ENCODE measurements around the gene SPOCK1.

Gene SPOCK1

DNA sequence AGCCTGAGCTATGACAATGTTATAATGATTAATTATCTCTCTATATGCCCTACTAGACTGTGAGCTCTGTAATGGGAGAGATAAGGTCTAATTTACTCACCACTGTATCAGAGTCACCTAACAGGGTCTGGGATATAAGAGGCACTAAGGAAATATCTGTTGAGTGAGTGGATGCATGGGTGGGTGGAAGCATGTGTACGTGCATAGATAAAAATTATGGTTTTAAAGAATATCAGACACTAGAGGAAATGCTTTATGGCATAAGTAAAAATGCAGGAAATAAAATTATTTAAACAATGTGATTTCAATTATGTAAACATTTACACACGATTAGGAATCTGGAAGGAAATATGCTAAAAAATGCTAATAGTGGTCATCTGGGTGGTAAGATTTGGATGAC is 137.8 kb downstream of the SPOCK1 start:
- no peak for DNase-seq (ENCODE audit: low spot score)

DNA sequence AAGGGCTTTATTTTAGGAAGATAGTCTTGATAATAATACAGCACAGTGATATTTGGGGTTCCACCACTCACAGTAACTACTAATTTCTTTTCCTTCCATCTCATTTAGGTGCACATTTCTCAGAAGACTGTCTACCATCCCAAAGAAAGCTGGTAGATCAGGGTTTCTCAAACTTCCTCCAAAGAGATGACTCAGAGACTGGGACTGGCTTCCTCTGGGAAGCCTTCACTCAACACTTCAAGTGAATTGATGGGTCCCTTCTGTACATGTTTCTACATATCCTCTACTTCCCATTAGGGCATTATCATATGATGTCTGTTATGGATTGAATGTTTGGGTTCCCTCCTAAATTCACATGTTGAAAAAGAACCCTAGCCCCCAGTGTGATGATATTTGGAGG is 138.5 kb downstream of the SPOCK1 start:
- no peak for DNase-seq (ENCODE audit: low spot score)

- DNase-seq (ENCODE audit: low spot score) = no peak
Observed at GRCh38 chr5:137359941-137360340, 139.2 kb downstream of the SPOCK1 start.

- no peak for DNase-seq (ENCODE audit: low spot score)
Observed at GRCh38 chr5:137357436-137357835, 141.7 kb downstream of the SPOCK1 start.

GRCh38 chr5:137356127-137356526 is 143.0 kb downstream of the SPOCK1 start:
- no peak for DNase-seq (ENCODE audit: low spot score)

- DNase-seq (ENCODE audit: low spot score) = no peak
Observed at GRCh38 chr5:137355708-137356107, 143.4 kb downstream of the SPOCK1 start.

DNA sequence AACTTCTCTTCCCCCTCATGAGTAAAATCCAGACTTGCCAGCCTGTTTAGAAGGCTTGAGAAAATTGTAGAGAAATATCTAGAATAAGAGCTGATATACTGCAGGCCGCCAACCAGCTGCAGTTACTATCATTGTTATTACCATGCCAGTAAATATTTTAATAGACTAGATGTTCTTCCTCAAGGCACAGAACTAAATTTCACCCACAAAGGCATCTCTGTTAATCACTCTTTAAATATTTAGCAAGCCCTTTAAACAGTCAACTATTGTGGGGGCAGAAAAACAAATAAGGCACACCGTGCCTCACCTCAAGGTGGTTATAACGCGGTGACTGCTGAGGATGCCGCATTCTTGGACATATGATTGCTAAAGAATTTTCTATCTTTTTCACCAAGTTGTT is 147.0 kb downstream of the SPOCK1 start:
- DNase-seq (ENCODE audit: low spot score) = no peak

DNA sequence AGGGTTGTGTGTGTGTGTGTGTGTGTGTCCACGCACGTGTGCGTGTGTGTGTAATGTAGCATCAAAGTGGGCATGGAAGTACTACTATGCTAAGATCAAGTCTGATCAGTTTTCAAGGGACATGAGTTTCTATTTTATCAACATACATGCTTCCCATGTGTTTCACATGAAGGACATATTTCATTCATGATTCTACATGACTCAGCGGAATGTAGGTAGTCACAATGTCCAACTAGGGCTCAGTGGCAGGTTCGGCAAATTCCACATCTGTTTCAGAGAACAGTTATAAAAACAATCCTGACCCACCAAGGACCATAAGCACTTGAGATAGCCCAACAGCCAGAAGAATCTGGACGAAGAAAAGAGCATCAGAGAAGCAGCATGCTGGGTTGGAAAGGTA is 148.3 kb downstream of the SPOCK1 start:
- DNase-seq (ENCODE audit: low spot score) = no peak

DNA sequence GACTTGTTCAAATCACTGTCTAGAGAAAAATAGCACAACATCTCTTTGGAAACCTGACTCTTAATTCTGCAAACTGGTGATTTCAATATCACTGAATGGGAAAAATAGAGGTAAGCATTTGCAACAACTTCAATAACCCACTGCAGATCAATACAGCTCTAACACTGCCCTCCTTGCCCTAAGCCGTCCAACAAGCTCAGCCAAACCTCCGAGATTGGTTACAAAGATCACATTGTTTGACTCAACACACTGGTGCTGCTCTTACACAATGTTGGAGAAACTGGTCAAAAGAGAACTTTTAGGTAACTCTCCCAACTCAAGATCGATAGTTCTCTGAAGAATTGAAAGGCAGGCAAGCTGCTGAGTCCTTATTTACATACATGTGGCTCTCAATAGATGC is 150.4 kb downstream of the SPOCK1 start:
- no peak for DNase-seq (ENCODE audit: low spot score)

DNA sequence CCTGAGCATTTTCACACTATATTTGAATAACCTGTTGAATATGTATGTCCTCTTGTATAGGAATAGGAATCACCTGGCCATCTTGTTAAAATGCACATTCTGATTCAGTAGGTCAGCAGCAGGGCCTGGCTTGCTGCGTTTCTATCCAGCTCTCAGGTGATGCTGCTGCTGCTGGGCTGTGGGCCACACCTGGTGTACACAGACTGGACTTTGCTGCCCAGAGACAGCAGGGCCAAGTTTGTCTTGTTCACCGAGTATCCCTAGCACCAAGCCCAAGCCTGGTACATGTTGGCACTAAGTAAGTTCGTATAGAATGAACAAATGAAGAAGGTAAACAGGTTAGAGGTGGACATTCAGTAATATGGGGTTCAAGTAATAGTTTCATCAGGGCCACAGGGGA is 151.3 kb downstream of the SPOCK1 start:
- no peak for DNase-seq (ENCODE audit: low spot score)

DNA sequence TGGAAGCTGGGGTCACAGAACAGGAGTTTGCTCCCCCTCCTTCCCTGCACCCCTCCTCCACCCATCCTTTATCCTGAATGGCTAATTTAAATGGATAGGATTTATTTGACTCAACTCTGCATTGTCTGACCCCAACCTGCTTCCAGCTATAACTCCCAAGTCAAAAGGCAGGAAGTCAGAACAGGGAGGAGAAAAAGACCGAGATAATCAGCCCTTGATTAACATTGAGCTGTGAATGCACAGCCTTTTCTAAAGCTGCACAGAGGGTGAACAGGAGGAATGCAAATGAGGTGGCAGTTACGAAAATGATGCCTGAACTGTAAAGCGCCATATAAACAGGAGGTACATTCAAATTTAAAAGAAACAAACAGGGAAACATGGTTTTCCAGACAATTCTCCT is 152.8 kb downstream of the SPOCK1 start:
- DNase-seq (ENCODE audit: low spot score) = no peak

- no peak for DNase-seq (ENCODE audit: low spot score)
Observed at GRCh38 chr5:137345396-137345795, 153.7 kb downstream of the SPOCK1 start.

DNA sequence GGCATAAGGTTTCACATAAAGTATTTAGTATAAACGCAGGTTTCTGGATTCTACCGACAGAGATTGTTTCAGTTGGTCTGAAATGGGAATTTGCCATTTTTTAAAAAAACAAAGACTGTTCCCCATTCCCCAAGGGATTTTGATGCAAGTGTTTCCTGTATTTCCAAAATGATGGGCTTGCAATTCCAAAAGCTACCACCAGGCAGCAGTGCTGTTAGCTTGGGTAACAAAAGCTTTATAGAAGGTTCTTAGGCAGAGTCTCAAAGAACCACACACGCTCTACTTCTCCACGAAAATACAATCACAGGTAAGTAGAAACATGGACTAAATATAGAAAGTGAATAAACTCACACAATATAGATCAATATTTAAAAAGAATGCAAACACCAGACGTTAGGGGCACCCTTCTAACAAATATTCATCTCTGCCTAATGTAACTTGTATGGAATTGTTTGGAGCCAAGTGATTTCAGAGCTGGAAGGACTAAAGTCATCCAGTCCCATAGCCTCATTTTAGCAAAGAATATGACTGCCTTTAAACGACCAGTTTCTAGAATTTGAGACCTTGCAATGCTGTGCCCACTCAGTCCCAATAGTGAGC is 154.3 kb downstream of the SPOCK1 start:
- DNase-seq (ENCODE audit: low spot score) = no peak

GRCh38 chr5:137344021-137344420 is 155.1 kb downstream of the SPOCK1 start:
- DNase-seq (ENCODE audit: low spot score) = no peak

- DNase-seq (ENCODE audit: low spot score) = no peak
Observed at GRCh38 chr5:137342764-137343163, 156.4 kb downstream of the SPOCK1 start.

GRCh38 chr5:137341831-137342230 is 157.3 kb downstream of the SPOCK1 start:
- no peak for DNase-seq (ENCODE audit: low spot score)

GRCh38 chr5:137340881-137341280 is 158.2 kb downstream of the SPOCK1 start:
- no peak for DNase-seq (ENCODE audit: low spot score)

- no peak for DNase-seq (ENCODE audit: low spot score)
Observed at GRCh38 chr5:137336565-137337120, 162.5 kb downstream of the SPOCK1 start.

DNA sequence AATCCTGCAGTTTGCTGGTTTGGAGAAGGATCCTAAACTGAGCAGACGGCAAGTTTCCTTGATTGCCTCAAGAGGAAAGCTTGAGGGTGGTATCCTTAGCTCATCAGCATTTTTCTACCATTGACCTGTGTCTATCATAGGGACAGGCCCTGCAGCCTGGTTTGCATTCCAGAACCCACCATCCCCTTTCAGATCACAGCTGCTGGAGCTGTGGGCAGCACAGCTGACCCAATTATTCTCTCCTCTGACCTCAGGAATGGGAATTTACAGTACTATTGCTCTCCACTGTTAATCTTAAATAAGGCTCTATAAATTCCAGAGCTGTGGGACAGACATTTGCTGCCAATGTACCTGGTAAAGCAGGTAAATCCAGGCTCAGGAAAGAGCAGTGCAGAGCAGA is 163.0 kb downstream of the SPOCK1 start:
- no peak for DNase-seq (ENCODE audit: low spot score)

- no peak for DNase-seq (ENCODE audit: low spot score)
Observed at GRCh38 chr5:137335493-137335892, 163.6 kb downstream of the SPOCK1 start.

GRCh38 chr5:137333928-137334327 is 165.2 kb downstream of the SPOCK1 start:
- DNase-seq (ENCODE audit: low spot score) = no peak

GRCh38 chr5:137333475-137333874 is 165.7 kb downstream of the SPOCK1 start:
- DNase-seq (ENCODE audit: low spot score) = no peak

- DNase-seq (ENCODE audit: low spot score) = no peak
Observed at GRCh38 chr5:137332296-137332695, 166.8 kb downstream of the SPOCK1 start.

- no peak for DNase-seq (ENCODE audit: low spot score)
Observed at GRCh38 chr5:137329586-137330296, 169.4 kb downstream of the SPOCK1 start.

Data from left forelimb (tissue), 1 donor.